HEK293 (cell line): ENCODE results near the gene E2F1.

Experiments used
- BCL11A ChIP-seq: fragments of 450-650 bp; formaldehyde crosslinking; IDR thresholded peaks from 2 replicates; pipeline ENCODE4 v1.5.1; 2016; ENCODE audit warnings: low read depth, missing biosample characterization, missing genetic modification characterization
- GLI2 ChIP-seq: fragments of 450-650 bp; formaldehyde crosslinking; IDR thresholded peaks from 2 replicates; pipeline ENCODE4; 2017; ENCODE audit warnings: missing biosample characterization, missing genetic modification characterization, low read depth, borderline replicate concordance
- GLI4 ChIP-seq: fragments of 450-650 bp; formaldehyde crosslinking; IDR thresholded peaks from 2 replicates; pipeline ENCODE4 v1.5.1; 2016; ENCODE audit warnings: missing biosample characterization, missing genetic modification characterization
- GLIS2 ChIP-seq: fragments of 450-650 bp; formaldehyde crosslinking; IDR thresholded peaks from 2 replicates; pipeline ENCODE4 v1.5.1; 2016; ENCODE audit warnings: missing biosample characterization, missing genetic modification characterization
- HOXA7 ChIP-seq: sonication (generic); formaldehyde crosslinking; IDR thresholded peaks from 2 replicates; pipeline ENCODE4 v1.8.1; 2022; ENCODE audit warnings: missing genetic modification reagents, borderline replicate concordance
- PRDM1 ChIP-seq: fragments of 450-650 bp; formaldehyde crosslinking; IDR thresholded peaks from 2 replicates; pipeline ENCODE4; 2016; ENCODE audit warnings: missing biosample characterization, missing genetic modification characterization
- SCRT1 ChIP-seq: fragments of 450-650 bp; formaldehyde crosslinking; IDR thresholded peaks from 2 replicates; pipeline ENCODE4 v1.5.1; 2016; ENCODE audit warnings: missing biosample characterization, missing genetic modification characterization, borderline replicate concordance
- SCRT2 ChIP-seq: fragments of 450-650 bp; formaldehyde crosslinking; IDR thresholded peaks from 2 replicates; pipeline ENCODE4 v1.5.1; 2016; ENCODE audit warnings: missing biosample characterization, missing genetic modification characterization
- SETDB1 ChIP-seq: IDR thresholded peaks from one replicate; pipeline ENCODE4 v1.6.1; 2017; ENCODE audit warnings: mild to moderate bottlenecking, low read length, moderate library complexity, mixed read lengths; ENCODE audit not compliant: insufficient read length
- ZFHX2 ChIP-seq: fragments of 450-650 bp; formaldehyde crosslinking; conservative IDR thresholded peaks from 2 replicates; pipeline ENCODE4 v1.5.1; 2016; ENCODE audit warnings: missing biosample characterization, missing genetic modification characterization
- ZFP3 ChIP-seq: fragments of 450-650 bp; formaldehyde crosslinking; IDR thresholded peaks from 2 replicates; pipeline ENCODE4 v1.5.1; 2016; ENCODE audit warnings: low read depth, missing biosample characterization, missing genetic modification characterization
- ZNF10 ChIP-seq: fragments of 450-650 bp; formaldehyde crosslinking; IDR thresholded peaks from 2 replicates; pipeline ENCODE4 v1.5.1; 2017; ENCODE audit warnings: missing biosample characterization, missing genetic modification characterization
- ZNF121 ChIP-seq: fragments of 450-650 bp; formaldehyde crosslinking; IDR thresholded peaks from 2 replicates; pipeline ENCODE4 v1.5.1; 2016; ENCODE audit warnings: missing biosample characterization, missing genetic modification characterization
- ZNF132 ChIP-seq: fragments of 450-650 bp; formaldehyde crosslinking; IDR thresholded peaks from 2 replicates; pipeline ENCODE4 v1.5.1; 2017; ENCODE audit warnings: missing biosample characterization, missing genetic modification characterization, borderline replicate concordance
- ZNF146 ChIP-seq: fragments of 450-650 bp; formaldehyde crosslinking; IDR thresholded peaks from 2 replicates; pipeline ENCODE4 v1.5.1; 2016; ENCODE audit warnings: missing biosample characterization, missing genetic modification characterization
- ZNF23 ChIP-seq: fragments of 450-650 bp; formaldehyde crosslinking; IDR thresholded peaks from 2 replicates; pipeline ENCODE4 v1.5.1; 2016; ENCODE audit warnings: missing biosample characterization, missing genetic modification characterization, borderline replicate concordance
- ZNF248 ChIP-seq: fragments of 450-650 bp; formaldehyde crosslinking; IDR thresholded peaks from 2 replicates; pipeline ENCODE4 v1.5.1; 2017; ENCODE audit warnings: missing biosample characterization, missing genetic modification characterization
- ZNF280C ChIP-seq: fragments of 450-650 bp; formaldehyde crosslinking; IDR thresholded peaks from 2 replicates; pipeline ENCODE4 v1.5.1; 2016; ENCODE audit warnings: missing biosample characterization, missing genetic modification characterization
- ZNF311 ChIP-seq: fragments of 450-650 bp; formaldehyde crosslinking; IDR thresholded peaks from 2 replicates; pipeline ENCODE4 v1.5.1; 2017; ENCODE audit warnings: missing biosample characterization, missing genetic modification characterization, borderline replicate concordance
- ZNF362 ChIP-seq: fragments of 450-650 bp; formaldehyde crosslinking; IDR thresholded peaks from 2 replicates; pipeline ENCODE4 v1.5.1; 2016; ENCODE audit warnings: missing biosample characterization, missing genetic modification characterization
- ZNF37A ChIP-seq: fragments of 450-650 bp; IDR thresholded peaks from 2 replicates; pipeline ENCODE4 v1.5.1; 2018; ENCODE audit warnings: missing biosample characterization, missing genetic modification characterization
- ZNF433 ChIP-seq: fragments of 450-650 bp; formaldehyde crosslinking; IDR thresholded peaks from 2 replicates; pipeline ENCODE4 v1.5.1; 2016; ENCODE audit warnings: missing biosample characterization, missing genetic modification characterization, low read depth
- ZNF600 ChIP-seq: fragments of 450-650 bp; formaldehyde crosslinking; IDR thresholded peaks from 2 replicates; pipeline ENCODE4 v1.5.1; 2016; ENCODE audit warnings: missing biosample characterization, missing genetic modification characterization
- ZNF621 ChIP-seq: fragments of 450-650 bp; formaldehyde crosslinking; IDR thresholded peaks from 2 replicates; pipeline ENCODE4 v1.5.1; 2017; ENCODE audit warnings: missing biosample characterization, missing genetic modification characterization
- ZNF660 ChIP-seq: fragments of 450-650 bp; IDR thresholded peaks from 2 replicates; pipeline ENCODE4 v1.5.1; 2018; ENCODE audit warnings: missing biosample characterization, mild to moderate bottlenecking, missing genetic modification characterization
- ZNF664 ChIP-seq: fragments of 450-650 bp; formaldehyde crosslinking; IDR thresholded peaks from 2 replicates; pipeline ENCODE4 v1.5.1; 2016; ENCODE audit warnings: missing biosample characterization, missing genetic modification characterization
- ZNF670 ChIP-seq: fragments of 450-650 bp; formaldehyde crosslinking; IDR thresholded peaks from 2 replicates; pipeline ENCODE4 v1.5.1; 2016; ENCODE audit warnings: missing biosample characterization, missing genetic modification characterization, low read depth
- ZNF677 ChIP-seq: fragments of 450-650 bp; IDR thresholded peaks from 2 replicates; pipeline ENCODE4 v1.5.0; 2018; ENCODE audit warnings: missing biosample characterization, mild to moderate bottlenecking, missing genetic modification characterization, moderate library complexity
- TF ChIP-seq, protein P1 (sequence below): IDR thresholded peaks from 2 replicates; pipeline ENCODE4 v1.6.1; 2011; ENCODE audit warnings: mild to moderate bottlenecking, low read depth, low read length, borderline replicate concordance
- TF ChIP-seq, protein P2 (sequence below): fragments of 450-650 bp; formaldehyde crosslinking; IDR thresholded peaks from 2 replicates; pipeline ENCODE4 v1.5.1; 2016; ENCODE audit warnings: missing biosample characterization, missing genetic modification characterization
- TF ChIP-seq, protein P3 (sequence below): fragments of 450-650 bp; formaldehyde crosslinking; IDR thresholded peaks from 2 replicates; pipeline ENCODE4 v1.5.1; 2016; ENCODE audit warnings: missing biosample characterization, missing genetic modification characterization, borderline replicate concordance

Gene E2F1

DNA sequence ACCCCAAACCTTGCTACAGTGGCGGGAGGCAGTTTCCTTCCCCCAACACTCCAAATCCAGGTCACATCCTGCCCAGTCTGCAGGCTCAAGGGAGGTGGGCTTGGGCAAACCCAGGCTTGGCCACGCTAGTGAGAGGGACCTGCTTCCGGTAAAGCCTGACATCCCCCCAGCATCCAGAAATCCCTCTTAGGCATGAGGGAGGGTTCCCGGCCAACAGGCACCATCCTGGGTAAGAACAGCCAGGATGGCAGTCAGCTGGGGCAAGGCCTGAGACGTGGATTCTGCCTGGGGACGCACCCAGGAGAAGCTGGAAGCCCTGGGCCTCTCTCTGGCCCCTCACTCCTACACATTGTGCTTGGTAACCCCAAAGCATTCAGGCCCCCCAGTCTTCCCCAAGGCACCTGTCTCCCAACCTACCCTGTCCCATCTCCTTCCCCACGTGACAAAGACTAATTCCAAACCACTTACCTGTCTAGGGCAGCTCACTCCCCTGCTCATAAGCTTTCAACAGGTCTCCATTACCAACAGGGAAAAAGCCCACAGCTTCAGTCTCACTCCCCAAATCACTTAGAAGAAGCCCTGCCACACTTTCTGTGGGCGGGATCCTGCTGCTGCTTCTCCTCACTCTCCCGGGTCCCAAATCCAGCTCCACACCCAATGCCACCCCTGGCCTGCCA lies 22.0 kb downstream of the E2F1 start (continued):
- TF ChIP-seq ZNF121 (tag by site-specific recombination) (no peak), ZNF146 (tag by site-specific recombination) (no peak), GLIS2 (tag by site-specific recombination) (no peak), SETDB1 (no peak), ZNF23 (tag by site-specific recombination) (no peak), ZNF10 (tag by site-specific recombination) (no peak), HOXA7 (CRISPR knock-in tag) (no peak), ZNF600 (tag by site-specific recombination) (no peak), ZNF433 (tag by site-specific recombination) (no peak), ZNF132 (tag by site-specific recombination) (no peak), ZNF664 (tag by site-specific recombination) (no peak), ZNF621 (tag by site-specific recombination) (no peak), ZNF280C (no peak), ZNF677 (tag by site-specific recombination) (peak; percentile 69), ZNF362 (tag by site-specific recombination) (no peak), ZNF660 (tag by site-specific recombination) (no peak), PRDM1 (tag by site-specific recombination) (peak; percentile 66), BCL11A (tag by site-specific recombination) (no peak), ZNF248 (tag by site-specific recombination) (no peak), GLI4 (no peak), ZFHX2 (tag by site-specific recombination) (peak; percentile 53), SCRT1 (tag by site-specific recombination) (peak; percentile 88; the same call in 1 of the 2 replicates), ZNF670 (no peak), SCRT2 (tag by site-specific recombination) (peak; percentile 97), ZNF37A (no peak), ZNF311 (tag by site-specific recombination) (no peak), ZFP3 (tag by site-specific recombination) (no peak), GLI2 (no peak)
- TF ChIP-seq, protein P1, sequence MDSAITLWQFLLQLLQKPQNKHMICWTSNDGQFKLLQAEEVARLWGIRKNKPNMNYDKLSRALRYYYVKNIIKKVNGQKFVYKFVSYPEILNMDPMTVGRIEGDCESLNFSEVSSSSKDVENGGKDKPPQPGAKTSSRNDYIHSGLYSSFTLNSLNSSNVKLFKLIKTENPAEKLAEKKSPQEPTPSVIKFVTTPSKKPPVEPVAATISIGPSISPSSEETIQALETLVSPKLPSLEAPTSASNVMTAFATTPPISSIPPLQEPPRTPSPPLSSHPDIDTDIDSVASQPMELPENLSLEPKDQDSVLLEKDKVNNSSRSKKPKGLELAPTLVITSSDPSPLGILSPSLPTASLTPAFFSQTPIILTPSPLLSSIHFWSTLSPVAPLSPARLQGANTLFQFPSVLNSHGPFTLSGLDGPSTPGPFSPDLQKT = no peak
- TF ChIP-seq, protein P2, sequence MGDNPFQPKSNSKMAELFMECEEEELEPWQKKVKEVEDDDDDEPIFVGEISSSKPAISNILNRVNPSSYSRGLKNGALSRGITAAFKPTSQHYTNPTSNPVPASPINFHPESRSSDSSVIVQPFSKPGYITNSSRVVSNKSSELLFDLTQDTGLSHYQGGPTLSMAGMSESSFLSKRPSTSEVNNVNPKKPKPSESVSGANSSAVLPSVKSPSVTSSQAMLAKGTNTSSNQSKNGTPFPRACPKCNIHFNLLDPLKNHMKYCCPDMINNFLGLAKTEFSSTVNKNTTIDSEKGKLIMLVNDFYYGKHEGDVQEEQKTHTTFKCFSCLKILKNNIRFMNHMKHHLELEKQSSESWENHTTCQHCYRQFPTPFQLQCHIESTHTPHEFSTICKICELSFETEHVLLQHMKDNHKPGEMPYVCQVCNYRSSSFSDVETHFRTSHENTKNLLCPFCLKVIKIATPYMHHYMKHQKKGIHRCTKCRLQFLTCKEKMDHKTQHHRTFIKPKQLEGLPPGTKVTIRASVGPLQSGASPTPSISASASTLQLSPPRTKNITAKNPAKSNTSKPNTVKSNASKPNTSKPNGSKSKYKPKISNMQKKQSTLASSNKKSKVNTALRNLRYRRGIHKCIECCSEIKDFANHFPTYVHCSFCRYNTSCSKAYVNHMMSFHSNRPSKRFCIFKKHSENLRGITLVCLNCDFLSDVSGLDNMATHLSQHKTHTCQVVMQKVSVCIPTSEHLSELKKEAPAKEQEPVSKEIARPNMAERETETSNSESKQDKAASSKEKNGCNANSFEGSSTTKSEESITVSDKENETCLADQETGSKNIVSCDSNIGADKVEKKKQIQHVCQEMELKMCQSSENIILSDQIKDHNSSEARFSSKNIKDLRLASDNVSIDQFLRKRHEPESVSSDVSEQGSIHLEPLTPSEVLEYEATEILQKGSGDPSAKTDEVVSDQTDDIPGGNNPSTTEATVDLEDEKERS (tag by site-specific recombination) = no peak
- TF ChIP-seq, protein P3, sequence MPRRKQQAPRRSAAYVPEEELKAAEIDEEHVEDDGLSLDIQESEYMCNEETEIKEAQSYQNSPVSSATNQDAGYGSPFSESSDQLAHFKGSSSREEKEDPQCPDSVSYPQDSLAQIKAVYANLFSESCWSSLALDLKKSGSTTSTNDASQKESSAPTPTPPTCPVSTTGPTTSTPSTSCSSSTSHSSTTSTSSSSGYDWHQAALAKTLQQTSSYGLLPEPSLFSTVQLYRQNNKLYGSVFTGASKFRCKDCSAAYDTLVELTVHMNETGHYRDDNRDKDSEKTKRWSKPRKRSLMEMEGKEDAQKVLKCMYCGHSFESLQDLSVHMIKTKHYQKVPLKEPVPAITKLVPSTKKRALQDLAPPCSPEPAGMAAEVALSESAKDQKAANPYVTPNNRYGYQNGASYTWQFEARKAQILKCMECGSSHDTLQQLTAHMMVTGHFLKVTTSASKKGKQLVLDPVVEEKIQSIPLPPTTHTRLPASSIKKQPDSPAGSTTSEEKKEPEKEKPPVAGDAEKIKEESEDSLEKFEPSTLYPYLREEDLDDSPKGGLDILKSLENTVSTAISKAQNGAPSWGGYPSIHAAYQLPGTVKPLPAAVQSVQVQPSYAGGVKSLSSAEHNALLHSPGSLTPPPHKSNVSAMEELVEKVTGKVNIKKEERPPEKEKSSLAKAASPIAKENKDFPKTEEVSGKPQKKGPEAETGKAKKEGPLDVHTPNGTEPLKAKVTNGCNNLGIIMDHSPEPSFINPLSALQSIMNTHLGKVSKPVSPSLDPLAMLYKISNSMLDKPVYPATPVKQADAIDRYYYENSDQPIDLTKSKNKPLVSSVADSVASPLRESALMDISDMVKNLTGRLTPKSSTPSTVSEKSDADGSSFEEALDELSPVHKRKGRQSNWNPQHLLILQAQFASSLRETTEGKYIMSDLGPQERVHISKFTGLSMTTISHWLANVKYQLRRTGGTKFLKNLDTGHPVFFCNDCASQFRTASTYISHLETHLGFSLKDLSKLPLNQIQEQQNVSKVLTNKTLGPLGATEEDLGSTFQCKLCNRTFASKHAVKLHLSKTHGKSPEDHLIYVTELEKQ = no peak
